Kidney (tissue), 22 donors: Measurements from ENCODE around the gene MSLN. TPM values are rescaled to one million over a fixed set of nuclear protein-coding genes. Genes with fewer than 3 reads are reported as not detected.
"Not testable (repeated sequence)": the region's sequence is repeated elsewhere in the genome, so short reads cannot be mapped to it uniquely, and the experiment has no call there.

Experiments used
- DNase-seq, 5 donors: peaks; one replicate each; pipeline ENCODE4 v3.0.0-alpha.2; 2013 to 2020
- FAIRE-seq: peaks from 2 replicates; lab custom pipeline; 2012; peaks lifted over from hg19 to GRCh38; lab: Jason Lieb, UNC
- H3K27ac ChIP-seq, 2 donors: one replicate each; pipeline ENCODE4 v1.7.0; 2013; ENCODE audit warnings: low read depth in 2 of 2, low read length in 2 of 2, inconsistent platforms in 1 of 2
- H3K27me3 ChIP-seq: one replicate; pipeline ENCODE4 v1.7.1; 2013; ENCODE audit warnings: low read length, inconsistent platforms; ENCODE audit not compliant: control insufficient read depth, insufficient read depth
- H3K36me3 ChIP-seq, 3 donors: one replicate each; pipeline versions ENCODE4 v1.7.0 to v1.7.1; 2013; ENCODE audit warnings: low read length in 3 of 3, control low read depth in 1 of 3, inconsistent platforms in 1 of 3; ENCODE audit not compliant: insufficient read depth in 3 of 3, control insufficient read depth in 2 of 3
- H3K4me1 ChIP-seq, 3 donors: one replicate each; pipeline versions ENCODE4 v1.7.0 to v1.7.1; 2013; ENCODE audit warnings: low read length in 3 of 3, inconsistent platforms in 1 of 3, low read depth in 1 of 3; ENCODE audit not compliant: control insufficient read depth in 2 of 3, insufficient read depth in 2 of 3
- H3K4me3 ChIP-seq, 3 donors: one replicate each; pipeline versions ENCODE4 v1.7.0 to v1.8.1; 2013; ENCODE audit warnings: low read length in 3 of 3, control low read depth in 1 of 3, inconsistent platforms in 1 of 3
- H3K9ac ChIP-seq, 3 donors: one replicate each; pipeline versions ENCODE4 v1.7.0 to v1.7.1; 2013; ENCODE audit warnings: low read length in 3 of 3, control low read depth in 1 of 3, inconsistent platforms in 1 of 3
- H3K9me3 ChIP-seq, 3 donors: one replicate each; pipeline versions ENCODE4 v1.7.0 to v1.7.1; 2013; ENCODE audit warnings: low read length in 3 of 3, control low read depth in 1 of 3, inconsistent platforms in 1 of 3; ENCODE audit not compliant: control insufficient read depth in 2 of 3, insufficient read depth in 1 of 3
- CTCF ChIP-seq: IDR thresholded peaks from 3 replicates; pipeline ENCODE4 v1.5.1; 2012; ENCODE audit warnings: mild to moderate bottlenecking, moderate library complexity, borderline replicate concordance; ENCODE audit not compliant: insufficient read depth; ENCODE audit errors: extremely low read depth
- intact Hi-C: fragments of 100-400 bp; cut with DNase I; formaldehyde crosslinking; loops from one replicate; pipeline ENCODE4 v1.11.1; 2022
- long read RNA-seq, 10 donors: library from polyadenylated mRNA in 1 of 10; unstranded in 1 of 10; transcript quantifications; one replicate each; pipeline ENCODE4 v2.0.0 and lab custom pipeline, GENCODE V29; 2021 to 2026
- polyA plus RNA-seq: library from polyadenylated mRNA; stranded (reverse); fragments of 350-450 nt; fragmentation: Illumina TruSeq; extraction: RNeasy Lipid Tissue Mini Kit (QIAGEN cat#74804); gene quantifications from one replicate; pipeline ENCODE4 v1.2.3, GENCODE V29; 2014; ENCODE audit warnings: low read depth, low replicate concordance; ENCODE audit not compliant: insufficient read depth
- total RNA-seq: library from RNA; stranded (reverse); fragmentation: NEBNext Ultra II Directional; extraction: Animal tissue kit (Norgen Biotek cat#: 25700); gene quantifications from one replicate; pipeline ENCODE4 v1.2.1, GENCODE V29; 2021
- donor health status: control.
- donor health status: control.
- donor health status: control.
- donor health status: control.
- donor health status: control.
- donor health status: DM: yes; HTN: yes; CAD: no.
- donor health status: Normal renal cell carcinoma (clear cell type).

The MSLN gene
- total RNA-seq (19.4 TPM), polyA plus RNA-seq (3.7 TPM)
- long read RNA-seq, donor 1, partial matches to known transcripts, result 5 of 7 reads
- long read RNA-seq, donor 1, other reads (novel, unspliced or antisense), result 0 of 7 reads
- long read RNA-seq, donor 2, partial matches to known transcripts, result 6 of 6 reads
- long read RNA-seq, donor 2, other reads (novel, unspliced or antisense), result 0 of 6 reads
- long read RNA-seq, donor 3, partial matches to known transcripts, result 6 of 7 reads
- long read RNA-seq, donor 3, other reads (novel, unspliced or antisense), result 0 of 7 reads
- long read RNA-seq, donor 4, partial matches to known transcripts, result 8 of 8 reads
- long read RNA-seq, donor 4, other reads (novel, unspliced or antisense), result 0 of 8 reads
- long read RNA-seq, donor 5, result 0 reads
- long read RNA-seq, donor 6, partial matches to known transcripts, result 0 of 5 reads
- long read RNA-seq, donor 6, other reads (novel, unspliced or antisense), result 0 of 5 reads
- long read RNA-seq, donor 7, transcript MSLN-207 (17 exons, 2,418 nt), result major isoform, 21 of 39 reads
- long read RNA-seq, donor 7, partial matches to known transcripts, result 13 of 39 reads
- long read RNA-seq, donor 7, other reads (novel, unspliced or antisense), result 5 of 39 reads
- long read RNA-seq, donor 8, partial matches to known transcripts, result 5 of 7 reads
- long read RNA-seq, donor 8, other reads (novel, unspliced or antisense), result 0 of 7 reads
- long read RNA-seq, donor 9, partial matches to known transcripts, result 0 of 3 reads
- long read RNA-seq, donor 9, other reads (novel, unspliced or antisense), result 0 of 3 reads
- long read RNA-seq, donor 10, partial matches to known transcripts, result 5 of 8 reads
- long read RNA-seq, donor 10, other reads (novel, unspliced or antisense), result 0 of 8 reads

DNA sequence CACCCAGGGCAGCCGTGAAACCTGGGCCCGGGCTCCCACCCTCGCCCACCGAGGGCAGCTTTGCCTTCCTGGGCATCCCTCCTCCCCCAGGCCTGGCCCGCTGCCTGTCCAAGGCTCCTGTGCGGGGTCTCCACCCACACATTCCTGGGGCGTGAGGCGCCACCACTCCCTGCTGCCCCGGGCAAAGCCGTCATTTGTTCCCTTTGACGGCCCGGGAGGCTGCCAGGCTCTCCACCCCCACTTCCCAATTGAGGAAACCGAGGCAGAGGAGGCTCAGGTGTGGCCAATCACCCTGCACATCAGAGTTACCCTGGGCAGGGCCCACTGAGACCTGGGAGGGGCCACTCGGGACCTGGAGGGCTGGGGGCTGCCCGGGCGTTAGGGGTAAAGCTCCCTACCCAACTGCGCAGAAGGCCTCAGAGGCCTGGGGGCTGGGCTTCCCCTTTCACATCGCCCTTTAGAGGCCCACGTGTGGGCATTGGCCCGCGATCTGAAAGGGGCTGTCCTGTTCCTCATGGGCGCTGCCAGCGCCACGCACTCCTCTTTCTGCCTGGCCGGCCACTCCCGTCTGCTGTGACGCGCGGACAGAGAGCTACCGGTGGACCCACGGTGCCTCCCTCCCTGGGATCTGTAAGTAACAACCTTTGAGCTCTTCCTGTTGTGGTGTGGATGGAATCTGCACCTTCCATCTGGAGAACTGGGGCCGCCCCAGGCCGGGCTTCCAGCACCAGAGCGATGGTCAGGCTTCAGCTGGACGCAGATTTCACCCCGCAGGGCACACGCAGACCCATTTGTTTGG lies at the start of gene MSLN:
TSS of gene MSLN (plus strand) at position 190 of the 799 bp plus-strand sequence. CDS start 1,947 bp downstream, outside the sequence.
- intact Hi-C loops, result no loop called here
- Histone ChIP-seq H3K9ac (no peak within 1 kb of the TSS), H3K27ac (no peak within 1 kb of the TSS), H3K36me3 (no peaks in the 10 kb centered on the region), H3K4me1 (no peaks in the 10 kb centered on the region), H3K4me3 (no peak within 1 kb of the TSS), H3K9me3 (no peaks in the 10 kb centered on the region), H3K27me3 (no peaks in the 10 kb centered on the region)
- FAIRE-seq (no peak), DNase-seq (peak; percentile 64 to 78 (median 70))
- no peak for TF ChIP-seq CTCF

DNA sequence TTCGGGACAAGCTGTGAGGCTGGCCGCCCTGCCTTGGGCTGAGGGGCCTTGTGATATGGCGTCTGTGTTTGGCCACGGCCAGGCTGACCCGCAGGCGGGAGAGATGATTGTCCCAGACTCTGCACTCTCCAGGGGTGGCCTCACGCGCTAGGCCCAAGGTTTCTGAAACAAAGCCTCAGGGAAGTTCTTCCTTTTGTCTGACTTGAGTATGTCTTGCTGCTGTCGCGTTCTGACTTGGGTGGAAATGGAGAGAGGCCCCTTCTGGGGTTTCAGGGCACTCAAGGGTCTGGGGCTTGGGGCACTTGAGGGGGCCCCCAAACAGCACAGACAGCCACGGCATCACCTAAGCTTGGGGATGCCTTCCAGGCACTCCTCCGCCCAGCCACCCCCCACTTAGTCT lies 49.5 kb upstream of the MSLN start:
- Histone ChIP-seq H3K4me3 (no peak overlapping the region), H3K27ac (no peak overlapping the region), H3K4me1 (peaks cover 0 to 10% (median 0%) of the 10 kb centered on the region in 3 donors), H3K9me3 (no peaks in the 10 kb centered on the region), H3K9ac (no peak overlapping the region), H3K27me3 (peaks cover 6% of the 10 kb centered on the region), H3K36me3 (no peaks in the 10 kb centered on the region)
- DNase-seq (no peak), FAIRE-seq (no peak)
- intact Hi-C loops, result no loop called here
- TF ChIP-seq CTCF, result no peak

- FAIRE-seq, result no peak
- peaks cover 6% of the 10 kb centered on the region for H3K27me3 ChIP-seq
- H3K4me1 ChIP-seq, result peaks cover 0 to 16% (median 0%) of the 10 kb centered on the region in 3 donors
- no peak overlapping the region for H3K9ac ChIP-seq
- no peaks in the 10 kb centered on the region for H3K36me3 ChIP-seq
- DNase-seq, result peak; percentile 60 to 93 (median 80)
- intact Hi-C loops, result no loop called here
- H3K4me3 ChIP-seq, result no peak overlapping the region
- no peak overlapping the region for H3K27ac ChIP-seq
- H3K9me3 ChIP-seq, result no peaks in the 10 kb centered on the region
- peak; percentile 92 for TF ChIP-seq CTCF
Measured at GRCh38 chr16:711548-712320, 48.8 kb upstream of the MSLN start.

GRCh38 chr16:712740-713250 lies 47.7 kb upstream of the MSLN start:
- peaks cover 0 to 19% (median 0%) of the 10 kb centered on the region in 3 donors for H3K4me1 ChIP-seq
- H3K4me3 ChIP-seq, H3K9ac ChIP-seq, H3K9me3 ChIP-seq, H3K36me3 ChIP-seq, H3K27ac ChIP-seq, intact Hi-C loops, DNase-seq, H3K27me3 ChIP-seq, FAIRE-seq: not testable (repeated sequence)
